Gastroesophageal sphincter (tissue), 3 donors: ENCODE results near the gene RPGR.

Experiments
- CTCF ChIP-seq, 4 experiments: fragments of 200-600 bp in 2 of 4; fragments of 450-650 bp in 2 of 4; sonication (generic) in 1 of 4; IDR thresholded peaks; one replicate each; pipeline ENCODE4 v1.5.1; 2017 to 2019; ENCODE audit warnings: antibody characterized with exemption in 4 of 4, mild to moderate bottlenecking in 2 of 4, moderate library complexity in 2 of 4
- EP300 ChIP-seq: sonication (generic); formaldehyde crosslinking; IDR thresholded peaks from one replicate; pipeline ENCODE4 v1.6.1; 2017; ENCODE audit warnings: antibody characterized with exemption, mild to moderate bottlenecking

GRCh38 chrX:38220024-38220414 is 107.3 kb downstream of the RPGR start:
- TF ChIP-seq CTCF (IDR thresholded peaks at IDR 0.05) (peak in 1 of 4 experiments; percentile 42), EP300 (no peak)
